ENCODE measurements around the gene NFE2L2.

DNA sequence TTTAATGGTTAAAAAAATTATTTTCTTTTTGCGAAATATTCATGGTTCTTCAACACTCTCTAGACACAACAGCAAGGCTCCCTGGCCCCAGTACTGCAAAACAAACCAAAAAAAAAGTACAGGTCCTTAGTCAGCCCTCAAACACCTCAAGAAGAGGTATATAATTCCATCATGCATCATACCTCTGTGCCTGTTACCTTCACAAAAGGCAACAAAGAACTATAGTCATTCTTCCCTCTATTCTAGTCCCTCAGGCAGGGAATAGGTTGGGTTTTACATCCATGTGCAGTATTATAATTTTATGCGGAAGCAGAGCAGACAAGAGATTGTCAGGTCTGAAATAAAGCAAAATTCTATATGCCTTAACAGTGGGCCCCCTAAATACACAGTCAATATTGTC lies 8.5 kb downstream of the NFE2L2 start:
- TF ChIP-seq, protein P1, sequence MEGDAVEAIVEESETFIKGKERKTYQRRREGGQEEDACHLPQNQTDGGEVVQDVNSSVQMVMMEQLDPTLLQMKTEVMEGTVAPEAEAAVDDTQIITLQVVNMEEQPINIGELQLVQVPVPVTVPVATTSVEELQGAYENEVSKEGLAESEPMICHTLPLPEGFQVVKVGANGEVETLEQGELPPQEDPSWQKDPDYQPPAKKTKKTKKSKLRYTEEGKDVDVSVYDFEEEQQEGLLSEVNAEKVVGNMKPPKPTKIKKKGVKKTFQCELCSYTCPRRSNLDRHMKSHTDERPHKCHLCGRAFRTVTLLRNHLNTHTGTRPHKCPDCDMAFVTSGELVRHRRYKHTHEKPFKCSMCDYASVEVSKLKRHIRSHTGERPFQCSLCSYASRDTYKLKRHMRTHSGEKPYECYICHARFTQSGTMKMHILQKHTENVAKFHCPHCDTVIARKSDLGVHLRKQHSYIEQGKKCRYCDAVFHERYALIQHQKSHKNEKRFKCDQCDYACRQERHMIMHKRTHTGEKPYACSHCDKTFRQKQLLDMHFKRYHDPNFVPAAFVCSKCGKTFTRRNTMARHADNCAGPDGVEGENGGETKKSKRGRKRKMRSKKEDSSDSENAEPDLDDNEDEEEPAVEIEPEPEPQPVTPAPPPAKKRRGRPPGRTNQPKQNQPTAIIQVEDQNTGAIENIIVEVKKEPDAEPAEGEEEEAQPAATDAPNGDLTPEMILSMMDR (IDR thresholded peaks at IDR 0.05), result no peak
- TF ChIP-seq POLR2A (IDR thresholded peaks at IDR 0.05), result no peak
